Measurements from ENCODE around the gene PCDHB8.
"Not testable (repeated sequence)": the region's sequence is repeated elsewhere in the genome, so short reads cannot be mapped to it uniquely, and the experiment has no call there.

PCDHB8 gene

GRCh38 chr5:141177577-141178191, at the start of gene PCDHB8:
Gene PCDHB8, plus strand, starts transcription at chr5:141177790. Its CDS starts 245 bp downstream, at chr5:141178035.
- DNase-seq: not testable (repeated sequence)

GRCh38 chr5:141135030-141135717, 42.4 kb upstream of the PCDHB8 start, which contains the start of gene PCDHB5:
Gene PCDHB5, plus strand, starts transcription at chr5:141135206. Its CDS starts 229 bp downstream, at chr5:141135435.
- no peak for DNase-seq

- no peak for DNase-seq
These were observed 41.8 kb upstream of the PCDHB8 start for GRCh38 chr5:141135718-141136266.

- DNase-seq: not testable (repeated sequence)
These were observed 40.2 kb upstream of the PCDHB8 start for GRCh38 chr5:141137346-141137745.

- DNase-seq: peak; percentile 4
These were observed 27.8 kb upstream of the PCDHB8 start, which contains the start of gene PCDHB6 for GRCh38 chr5:141149812-141150211. Gene PCDHB6, plus strand, starts transcription at chr5:141150057. Its CDS starts 201 bp downstream, at chr5:141150258.

- DNase-seq: no peak
These were observed 27.2 kb upstream of the PCDHB8 start for GRCh38 chr5:141150224-141150992.

GRCh38 chr5:141150993-141151325, 26.6 kb upstream of the PCDHB8 start:
- no peak for DNase-seq

- not testable (repeated sequence) for DNase-seq
These were observed 26.0 kb upstream of the PCDHB8 start for GRCh38 chr5:141151632-141152031.

- DNase-seq: not testable (repeated sequence)
These were observed 25.5 kb upstream of the PCDHB8 start for GRCh38 chr5:141152096-141152495.

- no peak for DNase-seq
These were observed 21.8 kb upstream of the PCDHB8 start for GRCh38 chr5:141155540-141156374.

GRCh38 chr5:141157356-141157755, 20.2 kb upstream of the PCDHB8 start:
- not testable (repeated sequence) for DNase-seq

GRCh38 chr5:141157901-141158300, 19.7 kb upstream of the PCDHB8 start:
- DNase-seq: not testable (repeated sequence)

- DNase-seq: no peak
These were observed 5.0 kb upstream of the PCDHB8 start, which contains the start of gene PCDHB7 for GRCh38 chr5:141172381-141173204. Gene PCDHB7, plus strand, starts transcription at chr5:141172644. Its CDS starts 192 bp downstream, at chr5:141172836.

- DNase-seq: not testable (repeated sequence)
These were observed 3.1 kb upstream of the PCDHB8 start for GRCh38 chr5:141174291-141175104.

- DNase-seq: no peak
These were observed 1.7 kb upstream of the PCDHB8 start for GRCh38 chr5:141175933-141176332.

GRCh38 chr5:141179371-141179770, 1.8 kb downstream of the PCDHB8 start:
- DNase-seq: not testable (repeated sequence)

- DNase-seq: not testable (repeated sequence)
These were observed 2.3 kb downstream of the PCDHB8 start for GRCh38 chr5:141179876-141180275.

GRCh38 chr5:141180313-141180712, 2.7 kb downstream of the PCDHB8 start:
- no peak for DNase-seq

GRCh38 chr5:141182248-141182647, 4.7 kb downstream of the PCDHB8 start, which contains the start of gene PCDHB16:
Gene PCDHB16, plus strand, starts transcription at chr5:141182387. Its CDS starts 173 bp downstream, at chr5:141182560.
- DNase-seq: no peak
